Lung microvascular endothelial cell (primary cell): ENCODE data around the gene TBX15. TPM values are rescaled to one million over a fixed set of nuclear protein-coding genes. Genes with fewer than 3 reads are reported as not detected.

Source experiments
- total RNA-seq: library from RNA; depleted of rRNA; stranded (reverse); fragments of >200 nt; gene quantifications from 2 replicates; pipeline ENCODE4 v1.2.1, GENCODE V29; 2014

The TBX15 gene
- total RNA-seq, 1 donor from 2014 or later, result under 0.01 TPM

Other genes with a start within 250 kb of the TBX15 start
- gene WARS2, start 152.3 kb upstream of the TBX15 start, total RNA-seq, result 14.8 and 15.5 TPM in 2 replicates